Upper lobe of right lung (tissue), 1 donor: ENCODE data around the gene SLC41A1. TPM values are rescaled to one million over a fixed set of nuclear protein-coding genes. Genes with fewer than 3 reads are reported as not detected.

Experiments used
- ATAC-seq: fragments of 200-7000 bp; cut with Tn5 transposase; one replicate; pipeline ENCODE4 v1.9.1; 2020; ENCODE audit warnings: mild to moderate bottlenecking, moderate library complexity
- DNase-seq: peaks from one replicate; pipeline ENCODE4 v3.0.0-alpha.2; 2020
- H3K27ac ChIP-seq: fragments of 200-600 bp; one replicate; pipeline ENCODE4 v1.8.0; 2022
- H3K27me3 ChIP-seq: fragments of 200-600 bp; one replicate; pipeline ENCODE4 v1.8.0; 2022; ENCODE audit warnings: mild to moderate bottlenecking
- H3K36me3 ChIP-seq: fragments of 200-600 bp; one replicate; pipeline ENCODE4 v1.8.0; 2022
- H3K4me1 ChIP-seq: fragments of 200-600 bp; one replicate; pipeline ENCODE4 v1.8.0; 2022
- H3K4me3 ChIP-seq: fragments of 200-600 bp; one replicate; pipeline ENCODE4 v1.8.0; 2022; ENCODE audit warnings: mild to moderate bottlenecking
- H3K9me3 ChIP-seq: fragments of 200-600 bp; one replicate; pipeline ENCODE4 v1.8.0; 2022
- intact Hi-C: fragments of 100-400 bp; cut with DNase I; formaldehyde crosslinking; loops from one replicate; pipeline ENCODE4 v1.11.0; 2022
- total RNA-seq: library from RNA; stranded (reverse); fragmentation: NEBNext Ultra II Directional; extraction: Animal tissue kit (Norgen Biotek cat#: 25700); gene quantifications from one replicate; pipeline ENCODE4 v1.2.1, GENCODE V29; 2021
- TF ChIP-seq, protein P1 (sequence below): fragments of 200-600 bp; IDR thresholded peaks from one replicate; pipeline ENCODE4 v1.8.0; 2022; ENCODE audit warnings: antibody characterized with exemption
- donor health status: DM: no; HTN: yes; CAD: no; lungs with severe emphysema.

SLC41A1 gene
- total RNA-seq, 1 donor from 2014 or later = 35.8 TPM

DNA sequence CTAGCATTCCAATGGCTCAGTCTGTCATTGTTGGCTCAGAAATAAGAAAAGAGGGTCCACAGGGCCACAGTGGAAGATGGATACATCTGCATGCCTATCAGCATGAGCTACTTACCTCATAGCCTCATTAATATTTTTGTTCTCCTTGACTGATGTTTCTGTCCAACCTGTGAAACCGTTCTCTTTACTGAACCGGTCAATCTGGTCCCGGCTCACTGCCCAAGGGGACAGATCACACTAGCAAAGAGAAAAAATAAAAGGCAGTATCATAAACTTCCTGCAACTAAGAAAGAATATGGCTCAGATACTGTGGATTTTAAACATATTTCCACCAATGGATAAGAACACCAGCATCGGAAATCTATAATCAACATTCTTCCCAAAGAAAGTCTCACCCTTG lies 42.4 kb downstream of the SLC41A1 start:
- Histone ChIP-seq H3K4me3 (no peak overlapping the region), H3K27me3 (no peaks in the 10 kb centered on the region), H3K9me3 (no peaks in the 10 kb centered on the region), H3K27ac (no peak overlapping the region), H3K4me1 (peaks cover 10% of the 10 kb centered on the region), H3K36me3 (no peaks in the 10 kb centered on the region)
- ATAC-seq (no peak), DNase-seq (no peak)
- intact Hi-C loops = no loop called here
- TF ChIP-seq, protein P1, sequence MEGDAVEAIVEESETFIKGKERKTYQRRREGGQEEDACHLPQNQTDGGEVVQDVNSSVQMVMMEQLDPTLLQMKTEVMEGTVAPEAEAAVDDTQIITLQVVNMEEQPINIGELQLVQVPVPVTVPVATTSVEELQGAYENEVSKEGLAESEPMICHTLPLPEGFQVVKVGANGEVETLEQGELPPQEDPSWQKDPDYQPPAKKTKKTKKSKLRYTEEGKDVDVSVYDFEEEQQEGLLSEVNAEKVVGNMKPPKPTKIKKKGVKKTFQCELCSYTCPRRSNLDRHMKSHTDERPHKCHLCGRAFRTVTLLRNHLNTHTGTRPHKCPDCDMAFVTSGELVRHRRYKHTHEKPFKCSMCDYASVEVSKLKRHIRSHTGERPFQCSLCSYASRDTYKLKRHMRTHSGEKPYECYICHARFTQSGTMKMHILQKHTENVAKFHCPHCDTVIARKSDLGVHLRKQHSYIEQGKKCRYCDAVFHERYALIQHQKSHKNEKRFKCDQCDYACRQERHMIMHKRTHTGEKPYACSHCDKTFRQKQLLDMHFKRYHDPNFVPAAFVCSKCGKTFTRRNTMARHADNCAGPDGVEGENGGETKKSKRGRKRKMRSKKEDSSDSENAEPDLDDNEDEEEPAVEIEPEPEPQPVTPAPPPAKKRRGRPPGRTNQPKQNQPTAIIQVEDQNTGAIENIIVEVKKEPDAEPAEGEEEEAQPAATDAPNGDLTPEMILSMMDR = no peak

DNA sequence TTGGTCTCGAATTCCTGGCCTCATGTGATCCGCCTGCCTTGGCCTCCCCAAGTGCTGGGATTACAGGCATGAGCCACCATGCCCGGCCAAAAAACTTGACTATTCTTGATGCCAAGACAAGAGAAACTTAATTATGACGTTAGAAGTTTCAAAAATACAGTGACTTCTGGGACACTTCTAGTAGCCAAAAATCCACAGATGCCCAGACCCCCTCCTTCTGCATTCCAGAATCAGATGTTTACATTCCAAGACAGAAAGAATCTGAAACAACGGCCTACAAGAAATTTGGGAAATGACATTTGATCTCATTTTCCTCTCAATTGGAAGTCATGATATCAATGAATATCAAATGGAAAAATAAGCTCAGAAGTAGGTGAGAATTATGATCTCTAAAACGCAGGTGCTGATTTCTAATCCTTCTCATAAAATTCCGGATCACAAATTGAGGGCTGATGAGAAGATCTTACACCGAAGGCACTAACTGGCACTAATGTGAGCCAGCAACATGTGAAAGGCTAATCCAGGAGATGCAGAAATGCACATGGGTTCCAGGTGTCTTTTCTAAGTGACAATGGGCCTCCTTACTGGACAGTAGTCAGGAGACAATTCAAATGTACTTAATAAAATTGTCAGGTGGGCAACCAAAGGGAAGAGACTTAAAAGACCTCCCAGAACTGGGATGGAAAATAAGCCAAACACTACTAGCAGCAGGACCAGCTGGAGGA lies 43.2 kb downstream of the SLC41A1 start:
- intact Hi-C loops = no loop called here
- DNase-seq = no peak
- H3K27ac ChIP-seq = no peak overlapping the region

DNA sequence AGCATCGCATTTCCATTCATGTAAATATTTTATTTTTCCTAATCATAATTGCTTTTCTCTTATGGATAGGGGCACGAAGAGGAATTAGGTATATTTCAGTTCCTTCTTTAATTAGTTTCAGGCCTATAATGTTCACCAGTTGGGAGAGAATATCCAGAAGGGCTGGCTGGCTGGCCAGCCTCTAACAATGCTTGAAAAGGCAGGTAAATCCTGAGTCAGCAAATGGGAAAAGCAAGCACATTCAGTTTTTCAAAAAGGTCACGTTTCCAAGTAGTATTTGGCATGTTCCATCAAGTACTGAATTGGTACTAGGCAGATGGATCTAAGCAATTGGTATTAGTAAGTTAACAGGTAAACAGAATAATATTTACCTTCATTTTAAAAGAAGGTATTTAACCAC lies 45.8 kb downstream of the SLC41A1 start:
- no peak overlapping the region for H3K4me3 ChIP-seq
- no peaks in the 10 kb centered on the region for H3K36me3 ChIP-seq
- intact Hi-C loops = no loop called here
- TF ChIP-seq, protein P1 = no peak
- H3K4me1 ChIP-seq = no peaks in the 10 kb centered on the region
- H3K9me3 ChIP-seq = no peaks in the 10 kb centered on the region
- H3K27me3 ChIP-seq = no peaks in the 10 kb centered on the region
- H3K27ac ChIP-seq = no peak overlapping the region
- ATAC-seq = no peak
- DNase-seq = no peak

More for the DNA sequence above, 43.2 kb downstream of the SLC41A1 start:
- H3K4me3 ChIP-seq = no peak overlapping the region
- no peaks in the 10 kb centered on the region for H3K36me3 ChIP-seq
- peaks cover 7% of the 10 kb centered on the region for H3K4me1 ChIP-seq
- H3K9me3 ChIP-seq = no peaks in the 10 kb centered on the region
- no peak for ATAC-seq
- no peaks in the 10 kb centered on the region for H3K27me3 ChIP-seq
- TF ChIP-seq, protein P1 = no peak

DNA sequence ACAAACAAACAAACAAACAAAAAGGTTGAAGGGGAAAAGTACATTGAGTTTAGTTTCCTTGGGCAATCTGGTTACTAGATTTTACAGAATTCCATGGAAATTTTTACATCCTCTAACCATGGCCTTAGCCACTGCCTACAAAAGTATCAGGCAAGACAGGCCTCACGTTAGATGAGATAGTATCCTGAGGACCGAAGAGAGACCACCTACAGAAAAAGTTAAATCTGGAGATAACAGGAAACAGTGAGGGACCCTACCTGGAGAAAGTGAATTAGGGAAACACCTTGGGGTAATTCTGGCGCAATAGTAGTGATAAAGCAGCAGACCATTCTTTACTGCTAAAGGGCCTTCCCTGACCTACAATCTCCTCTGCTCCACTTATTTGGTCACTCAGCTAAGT lies 46.4 kb downstream of the SLC41A1 start:
- no peak for DNase-seq
- TF ChIP-seq, protein P1 = no peak
- Histone ChIP-seq H3K27ac (no peak overlapping the region), H3K4me1 (no peaks in the 10 kb centered on the region), H3K4me3 (no peak overlapping the region), H3K9me3 (no peaks in the 10 kb centered on the region), H3K36me3 (no peaks in the 10 kb centered on the region), H3K27me3 (no peaks in the 10 kb centered on the region)
- ATAC-seq = no peak
- intact Hi-C loops = no loop called here

DNA sequence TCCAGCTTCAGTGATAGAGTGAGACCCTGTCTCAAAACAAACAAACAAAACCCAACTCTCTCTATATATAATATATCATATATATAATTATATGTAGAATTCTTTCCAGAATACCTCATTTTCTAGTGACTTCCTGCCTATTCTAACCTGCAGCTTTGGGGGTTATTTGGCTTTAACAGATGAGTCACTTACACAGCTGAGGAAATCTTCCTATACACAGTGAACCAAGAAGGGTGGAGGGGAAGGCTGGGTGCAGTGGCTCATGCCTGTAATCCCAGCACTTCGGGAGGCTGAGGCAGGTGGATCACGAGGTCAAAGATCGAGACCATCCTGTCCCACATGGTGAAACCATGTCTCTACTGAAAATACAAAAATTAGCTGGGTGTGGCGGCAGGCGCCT lies 47.0 kb downstream of the SLC41A1 start:
- intact Hi-C loops = no loop called here
- H3K4me3 ChIP-seq = no peak overlapping the region
- H3K36me3 ChIP-seq = no peaks in the 10 kb centered on the region
- no peak overlapping the region for H3K27ac ChIP-seq
- TF ChIP-seq, protein P1 = no peak
- DNase-seq (no peak), ATAC-seq (no peak)
- no peaks in the 10 kb centered on the region for H3K4me1 ChIP-seq
- H3K27me3 ChIP-seq = no peaks in the 10 kb centered on the region
- H3K9me3 ChIP-seq = no peaks in the 10 kb centered on the region

DNA sequence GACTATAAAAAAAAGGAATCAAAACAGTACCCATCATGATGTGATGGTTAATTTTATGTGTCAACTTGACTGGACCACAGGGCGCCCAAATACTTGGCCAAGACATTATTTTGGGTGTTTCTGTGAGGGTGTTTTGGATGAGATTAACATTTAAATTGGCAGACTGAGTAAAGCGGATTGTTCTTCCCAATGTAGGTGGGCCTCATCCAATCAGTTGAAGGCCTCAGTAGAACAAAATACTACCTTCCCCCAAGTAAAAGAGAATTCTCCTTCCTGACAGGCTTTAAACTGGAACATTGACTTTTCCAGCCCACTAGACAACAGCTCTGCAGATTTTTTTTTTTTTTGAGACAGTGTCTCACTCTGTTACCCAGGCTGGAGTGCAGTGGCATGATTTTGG lies 48.4 kb downstream of the SLC41A1 start:
- DNase-seq = no peak
- Histone ChIP-seq H3K27me3 (no peaks in the 10 kb centered on the region), H3K27ac (no peak overlapping the region), H3K4me3 (no peak overlapping the region), H3K4me1 (no peaks in the 10 kb centered on the region), H3K36me3 (no peaks in the 10 kb centered on the region), H3K9me3 (no peaks in the 10 kb centered on the region)
- TF ChIP-seq, protein P1 = no peak
- ATAC-seq = no peak
- intact Hi-C loops = no loop called here
